Trophoblast cell (in vitro differentiated cells and primary cell): Measurements from ENCODE around the gene RPAP3.

ENCODE experiments used
- DNase-seq, 2 donors: peaks; one replicate each; pipeline ENCODE4 v3.0.0-alpha.2; 2016
- H2AFZ ChIP-seq: 2 replicates; pipeline ENCODE4 v1.6.1; 2013; ENCODE audit warnings: low read length, moderate library complexity, mild to moderate bottlenecking; ENCODE audit not compliant: insufficient read depth, poor library complexity
- H2AK5ac ChIP-seq: 2 replicates; pipeline ENCODE4 v1.6.1; 2013; ENCODE audit warnings: mild to moderate bottlenecking, low read length
- H2BK120ac ChIP-seq: 2 replicates; pipeline ENCODE4 v1.6.1; 2013; ENCODE audit warnings: low read length, mild to moderate bottlenecking, moderate library complexity; ENCODE audit not compliant: insufficient read depth, poor library complexity
- H2BK12ac ChIP-seq: 2 replicates; pipeline ENCODE4 v1.6.1; 2013; ENCODE audit warnings: mild to moderate bottlenecking, low read length, moderate library complexity
- H2BK5ac ChIP-seq: 2 replicates; pipeline ENCODE4 v1.6.1; 2013; ENCODE audit warnings: low read length, low read depth, moderate library complexity, mild to moderate bottlenecking; ENCODE audit not compliant: poor library complexity
- H3K14ac ChIP-seq: 2 replicates; pipeline ENCODE4 v1.6.1; 2013; ENCODE audit warnings: mild to moderate bottlenecking, low read length
- H3K18ac ChIP-seq: 2 replicates; pipeline ENCODE4 v1.6.1; 2013; ENCODE audit warnings: mild to moderate bottlenecking, low read length
- H3K23ac ChIP-seq: 2 replicates; pipeline ENCODE4 v1.6.1; 2013; ENCODE audit warnings: low read length
- H3K27ac ChIP-seq: 2 replicates; pipeline ENCODE4 v1.5.1; 2013; ENCODE audit warnings: low read depth, mild to moderate bottlenecking, inconsistent platforms, low read length, moderate library complexity
- H3K27me3 ChIP-seq: 2 replicates; pipeline ENCODE4 v1.6.1; 2013; ENCODE audit warnings: inconsistent platforms, mild to moderate bottlenecking, low read length, moderate library complexity; ENCODE audit not compliant: insufficient read depth
- H3K36me3 ChIP-seq, 2 experiments: 1 replicate in 1 of 2; 2 replicates in 1 of 2; pipeline ENCODE4 v1.6.1; 2013; ENCODE audit warnings: low read length in 2 of 2, mild to moderate bottlenecking in 2 of 2, moderate library complexity in 1 of 2; ENCODE audit not compliant: insufficient read depth in 2 of 2, control insufficient read depth in 1 of 2
- H3K4ac ChIP-seq: 2 replicates; pipeline ENCODE4 v1.6.1; 2013; ENCODE audit warnings: low read depth, mild to moderate bottlenecking, low read length, moderate library complexity
- H3K4me1 ChIP-seq, 2 experiments: 1 replicate in 1 of 2; 2 replicates in 1 of 2; pipeline ENCODE4 v1.6.1; 2013; ENCODE audit warnings: low read length in 2 of 2, mild to moderate bottlenecking in 2 of 2, moderate library complexity in 1 of 2; ENCODE audit not compliant: insufficient read depth in 2 of 2, control insufficient read depth in 1 of 2
- H3K4me2 ChIP-seq: 2 replicates; pipeline ENCODE4 v1.6.1; 2013; ENCODE audit warnings: inconsistent platforms, mild to moderate bottlenecking, low read length, moderate library complexity
- H3K4me3 ChIP-seq: 2 replicates; pipeline ENCODE4 v1.5.1; 2013; ENCODE audit warnings: mild to moderate bottlenecking, low read depth, low read length, inconsistent platforms
- H3K79me1 ChIP-seq: one replicate; pipeline ENCODE4 v1.6.1; 2013; ENCODE audit warnings: low read length
- H3K79me2 ChIP-seq: 2 replicates; pipeline ENCODE4 v1.6.1; 2013; ENCODE audit warnings: low read length, mild to moderate bottlenecking; ENCODE audit not compliant: control insufficient read depth, insufficient read depth, poor library complexity
- H3K9ac ChIP-seq: 2 replicates; pipeline ENCODE4 v1.6.1; 2013; ENCODE audit warnings: mild to moderate bottlenecking, low read length
- H3K9me3 ChIP-seq: 2 replicates; pipeline ENCODE4 v1.6.1; 2013; ENCODE audit warnings: low read depth, mild to moderate bottlenecking, control low read depth, inconsistent platforms, low read length; ENCODE audit not compliant: insufficient read depth
- H4K12ac ChIP-seq: 2 replicates; pipeline ENCODE4 v1.6.1; 2013; ENCODE audit warnings: low read depth, mild to moderate bottlenecking, low read length, moderate library complexity
- H4K8ac ChIP-seq: 2 replicates; pipeline ENCODE4 v1.6.1; 2013; ENCODE audit warnings: low read depth, mild to moderate bottlenecking, low read length, moderate library complexity
- H4K91ac ChIP-seq: one replicate; pipeline ENCODE4 v1.6.1; 2013; ENCODE audit warnings: low read depth, mild to moderate bottlenecking, low read length, moderate library complexity
- WGBS: extraction: QIAGEN DNeasy Blood & Tissue Kit; methylation state at CpG from one replicate; pipeline ENCODE4 v1.1.7; 2013; ENCODE audit warnings: missing lambda C conversion rate; ENCODE audit not compliant: insufficient read length, insufficient coverage; ENCODE audit errors: extremely low coverage; 5-methylcytosine and 5-hydroxymethylcytosine counted together

Gene RPAP3

GRCh38 chr12:47739297-47739696, 33.5 kb upstream of the RPAP3 start:
- Histone ChIP-seq H2BK120ac (no peak overlapping the region), H3K23ac (no peak overlapping the region), H3K18ac (no peak overlapping the region), H3K9ac (no peak overlapping the region), H2BK12ac (no peak overlapping the region), H2AFZ (no peak overlapping the region), H4K8ac (no peak overlapping the region), H2BK5ac (no peak overlapping the region), H3K79me2 (no peaks in the 10 kb centered on the region), H3K9me3 (peaks cover 4% of the 10 kb centered on the region), H3K4ac (no peak overlapping the region), H3K27ac (no peak overlapping the region), H3K79me1 (no peaks in the 10 kb centered on the region), H3K36me3 (no peaks in the 10 kb centered on the region), H2AK5ac (no peak overlapping the region), H3K14ac (no peak overlapping the region), H3K27me3 (no peaks in the 10 kb centered on the region), H3K4me2 (no peak overlapping the region), H4K12ac (no peak overlapping the region), H3K4me3 (no peak overlapping the region), H4K91ac (no peak overlapping the region), H3K4me1 (peaks cover 0 to 3% of the 10 kb centered on the region in 2 experiments)
- WGBS, result no CpG with 5 or more reads among the region's 3 CpGs
- no peak for DNase-seq

GRCh38 chr12:47737936-47738594, 32.2 kb upstream of the RPAP3 start:
- no peak overlapping the region for H4K8ac ChIP-seq
- no peaks in the 10 kb centered on the region for H3K27me3 ChIP-seq
- no peak overlapping the region for H2AFZ ChIP-seq
- H3K36me3 ChIP-seq, result no peaks in the 10 kb centered on the region
- no peak overlapping the region for H3K18ac ChIP-seq
- H3K27ac ChIP-seq, result no peak overlapping the region
- no peak overlapping the region for H3K9ac ChIP-seq
- H3K79me2 ChIP-seq, result no peaks in the 10 kb centered on the region
- peaks cover 0 to 3% of the 10 kb centered on the region in 2 experiments for H3K4me1 ChIP-seq
- no peak overlapping the region for H3K4me3 ChIP-seq
- WGBS, result no CpG with 5 or more reads among the region's 17 CpGs
- H3K79me1 ChIP-seq, result no peaks in the 10 kb centered on the region
- DNase-seq, result no peak
- H4K12ac ChIP-seq, result no peak overlapping the region
- H3K14ac ChIP-seq, result no peak overlapping the region
- H3K9me3 ChIP-seq, result peaks cover 2% of the 10 kb centered on the region
- no peak overlapping the region for H2BK120ac ChIP-seq
- H3K4me2 ChIP-seq, result no peak overlapping the region
- H4K91ac ChIP-seq, result no peak overlapping the region
- H3K23ac ChIP-seq, result no peak overlapping the region
- H2BK12ac ChIP-seq, result no peak overlapping the region
- H3K4ac ChIP-seq, result no peak overlapping the region
- H2BK5ac ChIP-seq, result no peak overlapping the region
- no peak overlapping the region for H2AK5ac ChIP-seq

GRCh38 chr12:47736877-47737676, 31.2 kb upstream of the RPAP3 start:
- no peak overlapping the region for H3K14ac ChIP-seq
- H4K91ac ChIP-seq, result no peak overlapping the region
- H4K12ac ChIP-seq, result no peak overlapping the region
- peaks cover 0 to 3% of the 10 kb centered on the region in 2 experiments for H3K4me1 ChIP-seq
- H3K27ac ChIP-seq, result no peak overlapping the region
- no peak overlapping the region for H3K4ac ChIP-seq
- no peak overlapping the region for H2AFZ ChIP-seq
- H2BK5ac ChIP-seq, result no peak overlapping the region
- no peak overlapping the region for H2BK12ac ChIP-seq
- H3K23ac ChIP-seq, result no peak overlapping the region
- H3K79me1 ChIP-seq, result no peaks in the 10 kb centered on the region
- no peaks in the 10 kb centered on the region for H3K27me3 ChIP-seq
- H3K18ac ChIP-seq, result no peak overlapping the region
- no peak overlapping the region for H3K4me3 ChIP-seq
- WGBS, result no CpG with 5 or more reads among the region's 19 CpGs
- H2AK5ac ChIP-seq, result no peak overlapping the region
- no peak for DNase-seq
- H2BK120ac ChIP-seq, result no peak overlapping the region
- no peak overlapping the region for H3K4me2 ChIP-seq
- H4K8ac ChIP-seq, result no peak overlapping the region
- H3K9me3 ChIP-seq, result peaks cover 2% of the 10 kb centered on the region
- no peak overlapping the region for H3K9ac ChIP-seq
- no peaks in the 10 kb centered on the region for H3K36me3 ChIP-seq
- H3K79me2 ChIP-seq, result no peaks in the 10 kb centered on the region

- Histone ChIP-seq H3K9me3 (peaks cover 2% of the 10 kb centered on the region), H3K4me2 (no peak overlapping the region), H3K36me3 (no peaks in the 10 kb centered on the region), H2AK5ac (no peak overlapping the region), H2AFZ (no peak overlapping the region), H4K8ac (no peak overlapping the region), H3K79me2 (no peaks in the 10 kb centered on the region), H3K4ac (no peak overlapping the region), H4K91ac (no peak overlapping the region), H2BK12ac (no peak overlapping the region), H3K18ac (no peak overlapping the region), H2BK120ac (no peak overlapping the region), H3K79me1 (no peaks in the 10 kb centered on the region), H3K27ac (no peak overlapping the region), H3K4me3 (no peak overlapping the region), H3K14ac (no peak overlapping the region), H3K9ac (no peak overlapping the region), H3K23ac (no peak overlapping the region), H3K27me3 (no peaks in the 10 kb centered on the region), H2BK5ac (no peak overlapping the region), H3K4me1 (peaks cover 0 to 3% of the 10 kb centered on the region in 2 experiments), H4K12ac (no peak overlapping the region)
- no peak for DNase-seq
- WGBS, result no CpG with 5 or more reads among the region's 4 CpGs
Observed at GRCh38 chr12:47736216-47736615, 30.4 kb upstream of the RPAP3 start.
